HEK293T (cell line): ENCODE data around the gene ZBTB20.
A peak's percentile ranks its signal among the peaks of the same experiment; 100 is the strongest.

Experiments used
- CTCF ChIA-PET: fragments of 350-600 bp; formaldehyde crosslinking; extraction: SDS; loops from one replicate; lab custom pipeline; 2021; ENCODE audit warnings: antibody characterized with exemption, inconsistent platforms; lab: Yijun Ruan, JAX
- POLR2A ChIA-PET: fragments of 350-600 bp; formaldehyde crosslinking; extraction: SDS; loops from one replicate; lab custom pipeline; 2020; ENCODE audit warnings: antibody characterized with exemption, inconsistent platforms; lab: Yijun Ruan, JAX
- DNase-seq: peaks from one replicate; pipeline ENCODE4 v3.0.0; 2012; ENCODE audit warnings: mixed read lengths; ENCODE audit errors: extremely low spot score
- ARNT ChIP-seq: fragments of 450-650 bp; IDR thresholded peaks from 2 replicates; pipeline ENCODE4 v1.6.1; 2017; ENCODE audit warnings: mild to moderate bottlenecking
- BHLHE40 ChIP-seq: fragments of 450-650 bp; IDR thresholded peaks from 2 replicates; pipeline ENCODE4 v1.6.1; 2016; ENCODE audit warnings: mild to moderate bottlenecking, moderate library complexity, borderline replicate concordance
- CTBP1 ChIP-seq: fragments of 450-650 bp; IDR thresholded peaks from 2 replicates; pipeline ENCODE4 v1.6.1; 2016; ENCODE audit warnings: borderline replicate concordance
- ELF4 ChIP-seq: fragments of 450-650 bp; IDR thresholded peaks from 2 replicates; pipeline ENCODE4 v1.6.1; 2017; ENCODE audit warnings: antibody characterized with exemption
- FOXA1 ChIP-seq: fragments of 450-650 bp; IDR thresholded peaks from 2 replicates; pipeline ENCODE4 v1.6.1; 2016; ENCODE audit warnings: mild to moderate bottlenecking
- FOXK2 ChIP-seq: fragments of 450-650 bp; IDR thresholded peaks from 2 replicates; pipeline ENCODE4 v1.6.1; 2016; ENCODE audit warnings: mild to moderate bottlenecking
- FOXM1 ChIP-seq: fragments of 450-650 bp; IDR thresholded peaks from 2 replicates; pipeline ENCODE4 v1.6.1; 2017; ENCODE audit warnings: mild to moderate bottlenecking, borderline replicate concordance
- HDGF ChIP-seq: fragments of 450-650 bp; IDR thresholded peaks from 2 replicates; pipeline ENCODE4 v1.6.1; 2017; ENCODE audit warnings: antibody characterized with exemption, borderline replicate concordance
- L3MBTL2 ChIP-seq: fragments of 450-650 bp; conservative IDR thresholded peaks from 2 replicates; pipeline ENCODE4 v1.6.1; 2016; ENCODE audit warnings: mild to moderate bottlenecking
- LEF1 ChIP-seq: fragments of 450-650 bp; IDR thresholded peaks from 2 replicates; pipeline ENCODE4 v1.6.1; 2017; ENCODE audit warnings: mild to moderate bottlenecking, borderline replicate concordance
- NFRKB ChIP-seq: fragments of 450-650 bp; IDR thresholded peaks from 2 replicates; pipeline ENCODE4 v1.6.1; 2016; ENCODE audit warnings: mild to moderate bottlenecking, moderate library complexity
- PKNOX1 ChIP-seq: fragments of 450-650 bp; IDR thresholded peaks from 2 replicates; pipeline ENCODE4 v1.6.1; 2016
- SP1 ChIP-seq: fragments of 450-650 bp; IDR thresholded peaks from 2 replicates; pipeline ENCODE4 v1.6.1; 2017
- SUZ12 ChIP-seq: fragments of 450-650 bp; IDR thresholded peaks from 2 replicates; pipeline ENCODE4 v1.6.1; 2016; ENCODE audit warnings: mild to moderate bottlenecking
- TARDBP ChIP-seq: fragments of 450-650 bp; IDR thresholded peaks from 2 replicates; pipeline ENCODE4 v1.6.1; 2016
- ZNF384 ChIP-seq: fragments of 450-650 bp; IDR thresholded peaks from 2 replicates; pipeline ENCODE4 v1.6.1; 2016

Gene ZBTB20

GRCh38 chr3:115040673-115041286, 106.3 kb downstream of the ZBTB20 start:
- TF ChIP-seq FOXK2 (no peak), FOXA1 (no peak), TARDBP (no peak), HDGF (no peak), SP1 (no peak), ELF4 (no peak), LEF1 (no peak), SUZ12 (no peak)
- peak; percentile 18 for DNase-seq
- CTCF ChIA-PET, result no interaction called here
- POLR2A ChIA-PET, result no interaction called here

- CTCF ChIA-PET, result no interaction called here
- POLR2A ChIA-PET, result no interaction called here
- no peak for DNase-seq
- no peak for TF ChIP-seq ELF4
- no peak for TF ChIP-seq FOXM1
- TF ChIP-seq FOXA1, result no peak
- TF ChIP-seq NFRKB, result no peak
- no peak for TF ChIP-seq TARDBP
- TF ChIP-seq ZNF384, result no peak
- no peak for TF ChIP-seq L3MBTL2
- TF ChIP-seq LEF1, result no peak
- no peak for TF ChIP-seq ARNT
- no peak for TF ChIP-seq SUZ12
- TF ChIP-seq CTBP1, result no peak
- no peak for TF ChIP-seq PKNOX1
- no peak for TF ChIP-seq BHLHE40
- TF ChIP-seq HDGF, result no peak
- no peak for TF ChIP-seq FOXK2
- no peak for TF ChIP-seq SP1
These were observed 106.8 kb downstream of the ZBTB20 start for GRCh38 chr3:115040246-115040645.

- CTCF ChIA-PET, result no interaction called here
- TF ChIP-seq LEF1 (no peak), PKNOX1 (no peak), HDGF (no peak), FOXK2 (no peak), BHLHE40 (no peak), ARNT (no peak), L3MBTL2 (no peak), TARDBP (no peak)
- POLR2A ChIA-PET, result no interaction called here
- DNase-seq, result no peak
These were observed 108.3 kb downstream of the ZBTB20 start for GRCh38 chr3:115038817-115039216.

GRCh38 chr3:115022835-115023398, 124.2 kb downstream of the ZBTB20 start:
- CTCF ChIA-PET, result no interaction called here

GRCh38 chr3:115022199-115022598, 124.9 kb downstream of the ZBTB20 start:
- TF ChIP-seq CTBP1 (no peak), ZNF384 (no peak), ARNT (no peak), TARDBP (no peak), ELF4 (no peak), PKNOX1 (no peak), SUZ12 (no peak), FOXM1 (no peak), SP1 (no peak), L3MBTL2 (no peak), NFRKB (no peak), LEF1 (no peak), FOXA1 (no peak), BHLHE40 (no peak), FOXK2 (no peak), HDGF (no peak)
- CTCF ChIA-PET, result no interaction called here
- POLR2A ChIA-PET, result no interaction called here
- no peak for DNase-seq

More at GRCh38 chr3:115022835-115023398, 124.2 kb downstream of the ZBTB20 start:
- no peak for DNase-seq
- TF ChIP-seq HDGF (no peak), CTBP1 (no peak), FOXA1 (no peak), ARNT (no peak), NFRKB (no peak), ELF4 (no peak), L3MBTL2 (no peak), BHLHE40 (no peak), LEF1 (no peak), FOXK2 (no peak), PKNOX1 (no peak), SUZ12 (no peak), FOXM1 (no peak), TARDBP (no peak), SP1 (no peak)
- POLR2A ChIA-PET, result no interaction called here

GRCh38 chr3:115021061-115021460, 126.0 kb downstream of the ZBTB20 start:
- CTCF ChIA-PET, result no interaction called here
- POLR2A ChIA-PET, result no interaction called here
- DNase-seq, result no peak
- TF ChIP-seq SUZ12 (no peak), LEF1 (no peak), ZNF384 (no peak), TARDBP (no peak), PKNOX1 (no peak), BHLHE40 (no peak), L3MBTL2 (no peak), FOXA1 (no peak), SP1 (no peak), NFRKB (no peak), FOXK2 (no peak), CTBP1 (no peak), ARNT (no peak), FOXM1 (no peak), ELF4 (no peak)
